Activated effector memory CD4-positive, alpha-beta T cell treated with anti-CD3 and anti-CD28 coated beads, Interleukin-2, amount 50 U/mL, for 16 hours (primary cell): ENCODE measurements around the gene KCNIP3.

Experiments
- DNase-seq: peaks from one replicate; pipeline ENCODE4 v3.0.0-alpha.2; 2020

The KCNIP3 gene

DNA sequence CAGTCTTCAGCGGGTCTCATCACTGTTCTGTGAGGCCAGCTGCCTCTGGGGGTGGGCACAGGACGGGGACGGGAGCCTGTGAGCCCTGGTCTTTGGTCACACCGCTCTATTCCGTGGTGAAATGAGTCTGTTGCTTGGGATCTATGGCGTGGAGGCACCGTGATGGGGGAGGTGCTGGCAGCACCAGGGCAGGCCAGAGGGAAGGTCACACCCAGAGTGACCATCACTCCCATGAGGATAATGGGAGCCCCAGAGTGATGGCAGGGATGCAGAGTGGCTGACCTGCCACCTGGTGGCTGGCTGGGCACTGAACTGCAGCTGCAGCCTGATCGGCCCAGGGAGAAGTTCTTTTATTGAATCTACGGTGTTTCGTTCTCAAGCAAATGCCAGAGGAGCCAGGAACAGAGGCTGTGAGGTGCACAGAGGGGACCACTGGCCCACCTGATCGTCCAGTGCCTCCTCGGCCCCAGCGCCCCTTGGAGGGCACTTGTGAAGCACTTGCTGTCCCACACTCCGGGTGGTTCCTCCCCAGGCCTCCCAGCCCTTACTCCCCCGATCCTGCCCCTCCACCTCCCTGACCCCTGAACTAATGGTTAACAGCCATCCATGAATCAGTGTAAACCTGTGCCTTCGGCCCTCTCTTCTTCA is 17.9 kb downstream of the KCNIP3 start:
- no peak for DNase-seq

DNA sequence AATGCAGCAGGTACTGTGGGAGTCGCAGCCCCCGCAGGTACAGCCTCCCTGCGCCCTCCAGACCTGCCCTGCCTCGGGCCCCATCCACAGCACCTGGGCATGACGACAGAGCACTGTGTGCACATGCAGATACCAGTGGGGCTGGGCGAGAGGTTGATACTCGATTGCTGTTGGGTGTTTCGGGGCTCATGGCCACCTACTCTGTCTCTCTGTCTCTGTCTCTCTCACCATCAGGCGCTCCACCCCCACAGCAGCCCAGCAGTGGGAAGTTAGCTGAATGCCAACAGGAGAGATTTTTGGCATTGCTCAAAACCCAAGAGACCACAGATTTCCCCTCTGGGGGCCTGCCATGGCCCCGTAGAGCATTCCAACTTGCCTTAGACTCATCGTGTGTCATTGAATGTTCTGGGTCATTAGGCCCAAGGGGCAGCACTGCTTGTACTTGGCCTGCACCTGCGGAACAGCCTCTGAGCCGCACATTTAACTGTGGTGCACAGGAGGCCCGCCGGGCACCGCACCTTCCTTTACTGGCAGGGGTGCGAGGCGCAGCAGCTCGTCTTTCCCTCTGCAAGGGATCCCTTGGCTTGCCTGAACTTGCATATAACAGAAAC is 18.8 kb downstream of the KCNIP3 start:
- no peak for DNase-seq

DNA sequence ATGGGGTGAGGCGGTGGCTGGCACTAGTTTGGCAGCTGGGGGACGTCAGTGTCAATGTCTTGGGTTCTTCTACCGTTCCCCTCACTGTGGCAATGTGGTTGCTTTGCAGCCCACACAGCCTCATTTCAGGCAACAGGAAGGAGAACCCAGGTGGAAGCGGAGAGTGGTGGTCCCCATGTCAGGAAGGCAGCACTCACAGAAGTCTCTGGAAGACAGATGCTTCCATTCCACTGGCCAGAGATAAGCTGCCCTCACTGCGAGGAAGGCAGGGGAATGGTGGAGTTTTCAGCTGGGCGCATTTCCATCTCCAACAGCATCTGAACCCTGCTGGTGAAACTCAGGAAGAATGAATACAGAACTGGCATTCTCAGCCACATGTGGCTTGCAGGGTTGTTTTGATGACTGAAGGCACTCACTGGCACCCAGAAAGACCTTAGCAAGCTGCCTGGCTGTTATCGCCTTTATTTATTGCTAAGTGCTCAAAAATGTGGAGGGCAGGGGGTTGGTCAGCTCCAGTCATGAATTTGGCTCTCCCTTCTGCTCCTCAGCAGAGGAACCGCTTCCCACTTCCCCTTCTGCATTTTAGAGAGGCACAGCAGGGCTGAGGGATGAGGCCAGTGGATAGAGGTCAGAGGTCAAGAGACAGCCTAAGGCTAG is 19.4 kb downstream of the KCNIP3 start:
- DNase-seq, result no peak

DNA sequence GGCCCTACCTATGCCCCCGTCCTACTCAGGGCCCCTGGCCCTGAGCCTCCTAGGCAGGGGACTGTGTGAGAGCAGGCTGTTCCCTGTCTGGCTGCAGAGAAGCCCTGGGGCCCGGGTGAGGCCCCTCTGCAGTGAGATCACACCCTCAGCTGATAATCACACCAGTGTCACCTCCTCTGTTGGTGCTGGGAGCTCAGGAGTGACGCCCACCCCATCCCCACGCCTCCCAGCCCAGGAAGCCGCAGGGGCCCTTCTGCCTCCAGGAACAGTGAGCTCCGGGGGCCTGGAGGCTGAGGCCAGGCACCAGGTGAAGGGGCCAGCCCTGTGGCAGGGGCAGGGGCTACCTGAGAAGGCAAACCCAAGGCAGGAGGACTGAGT is 20.0 kb downstream of the KCNIP3 start:
- no peak for DNase-seq

DNA sequence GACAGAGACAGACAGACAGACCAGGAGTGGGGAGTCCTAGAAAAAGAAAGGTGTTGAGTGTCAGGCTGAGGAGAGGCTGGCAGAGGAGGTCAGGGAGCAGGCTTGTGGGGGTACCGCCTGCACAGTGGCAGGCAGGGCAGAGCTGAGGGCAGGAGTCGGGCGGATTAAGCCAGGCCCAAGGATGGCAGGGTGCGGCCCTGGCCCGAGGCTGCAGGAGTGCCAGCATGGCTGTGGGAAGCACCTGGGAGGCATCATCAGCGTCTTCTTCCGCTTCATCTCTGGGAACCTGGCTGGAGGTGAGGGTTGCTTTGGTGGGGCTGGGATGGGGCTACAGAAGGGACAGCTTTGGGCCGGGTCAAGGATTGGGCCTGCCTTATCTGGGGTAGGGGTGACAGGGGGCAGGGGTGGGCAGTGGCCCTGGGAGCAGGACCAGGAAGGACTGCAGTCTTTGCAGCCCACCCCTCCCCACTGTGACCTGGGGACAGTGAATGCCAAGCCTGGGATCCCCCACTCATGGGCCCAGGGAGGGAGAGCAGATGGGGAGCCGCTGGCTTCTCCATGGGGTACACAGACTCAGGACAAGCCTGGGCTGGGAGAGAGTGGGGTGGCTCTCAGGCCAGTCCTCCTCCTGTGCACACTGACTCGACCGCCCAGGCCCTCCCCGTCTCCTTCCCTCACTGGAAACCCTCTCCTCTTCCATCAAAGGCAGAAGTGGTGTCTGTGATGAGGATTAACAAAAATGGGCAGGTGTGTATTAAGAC is 20.7 kb downstream of the KCNIP3 start:
- DNase-seq, result no peak

DNA sequence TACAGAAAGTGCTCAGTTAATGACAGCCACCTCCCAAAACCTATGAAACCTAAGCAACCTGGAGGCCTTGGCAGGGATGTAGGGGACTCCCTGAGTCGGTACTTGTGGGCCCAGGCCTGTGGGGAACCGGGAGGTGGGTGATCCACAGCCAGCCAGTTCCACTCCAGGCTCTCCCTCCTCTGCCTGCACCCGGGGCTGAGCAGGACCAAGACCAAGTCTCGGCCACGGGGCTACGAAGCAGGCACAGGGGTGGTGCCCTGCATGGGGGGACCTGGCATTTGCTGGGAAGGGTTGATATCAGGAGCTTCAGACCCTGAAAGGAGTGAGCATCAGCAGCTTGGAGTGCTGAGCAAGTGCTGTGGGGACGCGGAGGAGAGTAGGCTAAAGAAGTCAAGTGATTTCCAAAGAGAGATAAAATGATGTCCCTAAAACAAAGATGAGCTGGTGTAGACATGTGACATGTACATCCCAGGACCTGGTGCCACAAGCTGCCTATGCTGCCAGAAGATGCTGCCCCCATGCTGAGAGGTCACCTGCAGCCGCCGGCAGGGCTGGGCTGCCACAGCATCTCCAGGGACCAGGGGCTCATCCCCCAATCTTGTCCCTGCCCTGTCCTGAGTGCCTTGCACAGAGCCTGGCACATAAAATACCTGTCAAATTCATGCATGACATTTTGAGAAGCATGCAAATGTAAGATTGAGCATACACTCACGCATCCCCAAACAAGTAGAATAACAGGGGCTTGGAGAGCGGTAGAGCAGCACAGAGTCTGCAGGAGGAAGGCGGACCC is 21.5 kb downstream of the KCNIP3 start:
- DNase-seq, result no peak

DNA sequence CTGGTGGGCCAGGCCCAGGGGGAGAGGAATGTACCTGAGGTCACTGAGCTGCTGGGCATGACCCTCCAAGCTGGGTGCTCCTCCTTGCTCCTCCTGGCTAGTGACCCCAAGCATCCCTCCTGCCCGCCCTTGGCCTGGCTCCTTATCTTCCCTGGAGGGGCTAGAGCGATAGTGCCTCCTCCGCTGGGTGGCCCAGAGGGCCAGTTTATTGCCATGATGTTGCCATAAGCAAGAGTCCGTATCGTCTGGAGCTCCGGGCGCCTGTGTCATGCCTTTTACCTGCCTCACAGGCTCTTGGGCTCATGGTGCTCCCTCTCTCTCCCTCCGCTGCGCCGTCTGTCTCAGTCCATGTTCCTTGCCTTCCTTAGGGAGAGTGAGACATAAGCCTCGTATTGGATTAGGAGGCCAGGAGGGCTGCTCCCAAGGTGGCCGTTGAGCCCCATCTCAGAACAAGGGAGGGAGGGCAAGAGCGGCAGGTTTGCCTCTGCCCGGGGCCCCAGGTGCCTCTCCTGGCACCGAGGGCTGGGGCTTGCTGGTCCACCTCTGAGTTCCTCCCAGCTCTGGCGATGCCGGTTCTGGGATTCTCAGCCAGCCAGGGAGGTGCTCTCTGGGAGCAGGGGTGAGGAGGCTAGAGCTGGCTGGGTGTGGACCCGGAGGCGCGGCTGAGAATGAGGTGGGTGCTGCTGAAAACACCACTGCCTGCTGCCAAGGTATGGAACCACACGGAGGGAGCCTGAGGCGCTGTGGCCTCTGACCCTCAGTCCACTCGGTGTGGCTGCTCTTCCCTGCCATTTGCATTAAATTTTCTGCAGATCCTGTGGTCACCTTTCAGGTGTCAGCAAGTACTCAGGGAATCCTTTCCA is 22.6 kb downstream of the KCNIP3 start:
- no peak for DNase-seq

DNA sequence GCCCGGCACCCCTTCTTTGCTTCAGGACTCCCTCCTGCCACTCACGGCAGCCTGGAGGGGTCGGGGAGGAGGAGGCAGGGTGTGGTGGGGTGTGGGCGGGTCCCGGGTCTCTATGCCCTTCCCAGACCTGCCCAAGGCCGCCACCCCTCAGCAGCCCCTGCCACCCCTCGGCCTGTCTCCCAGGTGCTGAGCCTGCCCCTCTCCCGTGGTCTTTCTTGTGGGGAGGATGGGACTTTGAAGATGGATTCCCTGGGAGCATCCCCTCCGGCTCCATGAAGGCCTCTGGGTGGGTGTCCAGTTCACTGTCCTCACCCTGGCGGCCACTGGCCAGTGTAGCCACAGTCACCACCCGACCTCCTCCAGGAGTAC is 23.2 kb downstream of the KCNIP3 start:
- DNase-seq, result no peak

DNA sequence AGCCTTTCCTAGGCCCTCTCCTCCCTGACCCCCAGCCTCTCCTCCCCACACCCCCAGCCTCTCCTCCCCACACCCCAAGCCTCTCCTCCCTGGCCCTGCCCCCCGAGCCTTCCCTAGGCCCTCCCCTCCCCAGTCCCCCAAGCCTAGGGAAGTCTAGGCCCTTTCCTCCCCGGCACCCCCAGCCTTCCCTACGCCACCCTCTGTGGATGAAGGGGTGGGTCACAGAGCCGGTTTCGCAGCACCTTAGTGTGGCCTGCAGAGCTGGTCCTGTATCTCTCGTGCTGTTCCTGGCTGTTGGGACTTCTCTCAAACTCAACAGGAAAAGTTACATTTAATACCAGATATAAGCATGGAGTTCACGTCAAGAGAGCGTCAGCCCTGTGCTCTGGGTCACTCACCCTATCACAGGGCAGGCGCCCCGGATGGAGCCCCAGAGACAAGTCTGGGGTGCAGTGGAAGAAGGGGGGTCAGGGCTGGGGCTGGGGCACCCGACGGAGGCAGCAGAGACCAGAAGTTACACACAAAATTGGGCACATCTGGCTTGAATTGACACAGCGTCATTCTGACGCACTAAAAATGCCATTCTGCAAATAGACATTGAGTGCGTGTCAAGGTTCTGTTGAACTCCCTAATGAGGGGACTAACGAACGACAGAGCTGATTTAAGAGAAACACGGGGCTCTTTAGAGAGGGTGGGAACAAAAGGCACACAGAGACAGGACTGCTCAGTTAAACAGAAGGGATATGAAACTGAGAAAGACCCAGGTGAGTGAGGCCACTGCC is 24.0 kb downstream of the KCNIP3 start:
- DNase-seq, result no peak

DNA sequence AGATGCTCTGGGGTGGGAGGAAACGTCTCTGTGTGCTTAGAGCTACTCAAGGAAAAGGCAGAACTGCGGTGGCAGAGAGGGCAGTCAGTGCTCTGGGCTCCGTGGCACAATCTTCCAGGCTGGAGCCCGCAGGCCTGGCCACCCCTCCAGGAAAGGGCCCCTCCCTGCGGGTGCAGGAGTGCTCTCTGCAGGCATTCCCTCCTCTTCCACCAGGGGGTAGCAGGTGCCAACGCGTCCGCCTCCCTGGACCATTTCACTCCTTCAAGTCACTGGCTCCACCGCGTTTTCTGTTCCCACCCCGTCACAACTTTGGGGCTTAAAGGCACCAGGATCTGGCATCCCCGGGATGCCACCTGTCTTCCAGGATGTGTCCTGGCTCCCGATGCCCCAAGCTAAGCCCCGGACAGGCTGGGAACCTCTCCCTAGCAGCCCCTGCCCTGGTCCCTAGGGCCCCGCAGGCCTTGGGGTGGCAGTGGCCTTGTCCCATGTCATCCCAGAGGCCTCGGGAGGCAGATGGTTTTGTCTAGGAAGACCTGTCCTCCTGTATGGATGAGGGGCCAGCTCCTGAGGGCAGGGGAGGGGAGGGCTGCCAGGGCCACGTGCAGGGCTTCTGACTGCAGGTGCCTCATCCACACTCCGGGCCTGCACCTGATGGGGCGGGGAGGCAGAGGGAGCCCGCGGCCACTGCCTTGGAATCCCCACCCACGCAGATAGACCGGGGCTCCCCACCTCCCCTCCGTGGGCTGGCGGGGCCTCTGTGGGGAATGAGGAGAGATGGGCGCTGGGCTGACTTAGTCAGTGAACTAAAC is 26.4 kb downstream of the KCNIP3 start:
- DNase-seq, result no peak

DNA sequence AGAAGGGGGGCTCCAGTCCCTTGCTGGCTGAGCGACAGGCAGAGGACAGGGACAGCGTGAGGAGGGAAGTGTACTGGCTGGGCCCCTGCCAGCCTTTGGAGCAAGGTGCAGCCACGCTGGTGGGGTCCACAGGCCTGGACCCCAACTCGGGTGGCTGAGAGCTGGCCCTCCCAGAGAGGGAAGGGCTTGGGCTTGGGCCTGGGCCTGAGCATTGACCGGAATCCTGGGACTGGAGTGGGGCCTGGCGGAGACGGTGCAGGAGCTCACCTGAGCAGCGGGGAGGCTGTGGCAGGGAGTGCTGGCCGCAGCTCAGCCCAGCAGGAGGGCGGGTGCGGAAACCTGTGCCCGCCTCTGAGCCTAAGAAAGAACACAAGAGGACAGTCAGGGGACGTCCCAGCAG is 27.9 kb downstream of the KCNIP3 start:
- DNase-seq, result no peak

DNA sequence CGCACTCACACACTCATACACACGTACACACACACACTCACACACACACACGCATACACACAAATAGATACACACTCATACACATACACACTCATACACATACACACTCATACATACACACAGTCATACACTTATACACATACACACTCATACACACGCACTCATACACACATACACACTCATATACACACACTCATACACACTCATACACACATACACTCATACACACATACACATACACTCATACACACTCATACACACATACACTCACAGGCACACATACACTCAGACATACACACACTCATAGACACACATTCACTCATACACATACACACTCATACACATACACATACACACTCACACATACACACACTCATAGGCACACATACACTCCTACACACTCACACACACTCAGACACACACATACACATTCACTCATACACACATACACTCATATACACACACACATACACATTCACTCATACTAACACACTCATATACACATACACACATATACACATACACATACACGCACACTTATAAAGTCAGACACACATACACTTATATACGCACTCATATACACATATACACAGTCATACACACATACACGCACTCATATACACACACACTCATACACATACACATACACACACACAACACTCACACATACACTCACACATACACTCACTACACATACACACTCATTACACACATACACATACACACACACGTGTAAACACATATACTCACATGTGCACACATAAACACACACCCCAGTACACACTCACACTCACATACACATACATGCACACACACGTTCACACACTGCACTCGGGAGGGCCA is 28.7 kb downstream of the KCNIP3 start:
- DNase-seq, result no peak

DNA sequence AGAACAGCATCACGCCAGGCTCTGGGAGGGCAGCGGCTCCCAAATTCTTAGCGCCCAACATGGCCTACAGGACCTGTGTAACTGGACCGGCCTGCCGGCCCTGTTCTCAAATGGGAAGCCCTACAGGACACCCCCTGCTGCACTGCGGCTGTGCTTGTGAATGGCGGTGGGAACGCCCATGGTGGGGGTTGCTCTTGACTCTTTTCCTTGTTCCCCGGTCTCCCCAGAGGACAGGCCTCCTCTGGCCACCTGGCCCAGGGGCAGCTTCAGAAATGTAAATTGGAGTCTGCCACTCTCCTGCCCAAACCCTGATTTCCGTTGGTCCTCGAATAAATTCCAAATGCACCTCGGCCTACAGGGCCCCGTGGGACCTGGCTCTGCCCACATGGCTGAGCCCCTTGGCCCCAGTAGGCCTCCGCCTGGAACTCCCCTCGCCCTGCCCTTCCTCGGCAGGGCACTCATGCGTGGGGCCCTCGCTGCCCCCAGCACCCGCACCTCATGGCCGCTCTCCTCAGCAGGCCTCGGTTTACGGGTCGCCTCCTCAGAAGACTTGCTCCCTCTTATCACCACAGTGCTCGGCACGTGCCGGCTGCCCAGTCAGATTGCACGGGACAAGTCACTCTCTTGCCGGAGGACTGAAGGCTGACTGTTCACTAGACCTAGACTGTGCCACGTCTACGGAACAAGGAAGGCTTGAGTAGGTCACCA is 29.4 kb downstream of the KCNIP3 start:
- no peak for DNase-seq

DNA sequence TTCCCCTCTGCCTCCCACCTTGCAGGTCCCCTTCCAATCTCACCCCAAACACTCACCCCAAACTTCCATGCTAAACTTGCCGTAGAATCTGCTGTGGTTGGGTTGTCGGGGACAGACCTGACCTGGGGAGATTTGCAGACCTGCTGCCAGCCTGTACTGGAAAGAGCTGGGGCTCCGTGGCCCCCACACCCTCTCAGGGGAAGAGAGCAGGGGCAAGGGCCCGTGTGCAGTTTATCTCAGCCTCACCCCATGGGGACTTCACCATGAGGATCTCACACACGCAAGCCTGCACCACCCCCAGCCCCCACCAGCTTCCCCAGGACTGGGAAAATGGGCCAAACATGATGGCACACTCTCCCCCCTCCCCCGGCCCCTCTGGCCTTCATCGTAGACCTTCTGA is 30.7 kb downstream of the KCNIP3 start:
- no peak for DNase-seq

DNA sequence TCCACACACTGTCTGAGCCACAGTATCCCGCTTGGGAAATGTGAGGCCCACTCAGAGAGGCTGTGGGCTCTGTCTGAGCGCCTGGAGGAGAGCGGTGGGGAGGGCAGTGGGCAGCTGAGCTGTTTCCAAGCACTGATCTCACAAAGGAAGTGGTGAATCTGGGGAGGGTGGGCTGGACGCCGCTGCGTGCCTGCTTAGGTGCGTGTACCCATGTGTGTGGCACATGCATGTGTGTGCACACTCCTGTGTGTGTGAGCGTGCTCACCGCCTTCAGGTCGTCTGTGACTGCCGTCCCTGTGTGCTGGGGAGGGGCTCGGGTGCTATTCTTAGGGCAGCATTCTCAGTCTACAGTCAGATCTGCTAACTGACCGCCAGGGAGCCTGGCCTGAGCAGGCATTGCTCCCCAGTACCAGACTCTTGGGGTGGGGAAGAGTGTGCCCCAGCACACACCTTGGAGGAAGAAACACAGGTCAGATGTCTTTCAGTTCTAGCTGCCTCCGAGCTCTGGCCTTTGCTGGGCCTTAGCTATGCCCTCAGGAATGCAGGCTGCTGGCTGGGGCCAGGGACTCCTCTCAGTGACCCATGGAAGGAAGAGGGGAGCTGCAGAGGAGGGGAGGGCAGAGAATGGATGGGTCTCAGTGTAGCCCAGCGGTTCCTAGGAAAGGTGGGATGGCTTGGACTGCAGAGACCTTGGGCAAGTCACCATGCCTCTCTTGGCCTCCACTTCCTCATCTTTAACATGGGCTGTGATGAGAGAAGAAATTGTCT is 31.4 kb downstream of the KCNIP3 start:
- DNase-seq, result no peak

DNA sequence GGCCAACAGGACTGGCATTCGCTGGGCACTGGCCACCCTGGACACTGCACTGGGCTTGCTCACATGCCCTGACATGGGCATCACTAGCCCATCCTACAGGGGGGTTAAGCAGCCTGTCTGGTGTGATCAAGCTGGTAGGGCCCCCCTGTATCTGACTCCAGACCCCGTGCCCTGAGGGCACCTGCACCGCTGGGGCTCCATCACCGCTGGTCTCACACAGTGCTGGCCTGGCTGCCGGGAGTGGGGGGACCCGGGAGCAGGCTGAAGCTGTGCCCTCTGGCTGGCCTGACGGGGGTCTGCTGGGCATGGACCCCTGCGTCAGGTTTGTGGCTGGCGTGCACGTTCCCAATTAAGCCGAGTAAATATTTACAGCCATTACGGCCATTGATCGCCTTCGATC is 32.3 kb downstream of the KCNIP3 start:
- no peak for DNase-seq

DNA sequence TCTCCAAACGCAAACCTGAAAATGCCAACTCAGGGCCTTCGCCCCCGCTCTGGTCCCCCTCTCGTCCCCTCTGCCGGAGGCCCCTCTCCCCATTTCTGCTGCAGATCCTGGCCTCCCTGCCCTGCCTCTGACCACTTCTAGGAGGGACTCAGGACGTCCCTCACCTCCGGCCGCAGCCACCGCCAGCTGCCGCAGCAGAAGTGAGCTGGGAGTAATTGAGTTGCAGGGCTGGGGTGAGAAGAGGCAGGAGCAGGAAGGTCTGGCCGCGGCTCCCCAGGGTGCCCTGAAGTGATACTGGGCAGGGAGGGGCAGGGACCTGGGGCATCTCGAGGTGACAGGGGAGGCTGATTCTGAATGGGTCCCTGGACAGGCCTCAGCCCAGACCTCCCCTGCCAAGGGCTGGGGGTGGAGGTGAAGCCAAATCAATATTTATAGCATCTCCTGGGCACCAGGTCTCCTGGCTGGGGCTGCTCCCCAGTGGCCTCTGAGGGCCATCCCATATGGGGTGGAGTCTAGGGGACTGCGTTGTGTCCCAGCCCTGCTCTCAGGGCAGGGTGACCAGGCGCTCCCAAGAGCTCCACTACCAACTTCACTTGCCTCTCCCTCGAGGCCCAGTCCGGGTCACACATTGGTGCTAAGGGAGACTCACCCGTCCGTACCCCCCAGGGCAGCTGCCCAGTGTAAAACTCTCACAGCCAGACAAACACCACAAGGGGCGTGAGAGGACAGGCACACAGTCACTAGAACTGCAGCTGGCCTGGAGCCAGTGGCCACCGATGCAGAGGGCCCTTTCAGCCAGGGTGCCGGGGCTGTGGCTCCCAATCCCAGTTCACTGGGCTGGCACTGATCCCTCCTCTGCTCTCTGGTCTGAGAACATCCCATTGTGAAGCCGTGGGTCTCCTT is 33.0 kb downstream of the KCNIP3 start:
- no peak for DNase-seq
